ENCODE data around the gene ELL2. TPM values are rescaled to one million over a fixed set of nuclear protein-coding genes. Genes with fewer than 3 reads are reported as not detected.
"Not testable (repeated sequence)": the region's sequence is repeated elsewhere in the genome, so short reads cannot be mapped to it uniquely, and the experiment has no call there.

ELL2 gene
- total RNA-seq, 4 donors from 2014 or later = 32.4 to 50.3 (median 45.1) TPM

DNA sequence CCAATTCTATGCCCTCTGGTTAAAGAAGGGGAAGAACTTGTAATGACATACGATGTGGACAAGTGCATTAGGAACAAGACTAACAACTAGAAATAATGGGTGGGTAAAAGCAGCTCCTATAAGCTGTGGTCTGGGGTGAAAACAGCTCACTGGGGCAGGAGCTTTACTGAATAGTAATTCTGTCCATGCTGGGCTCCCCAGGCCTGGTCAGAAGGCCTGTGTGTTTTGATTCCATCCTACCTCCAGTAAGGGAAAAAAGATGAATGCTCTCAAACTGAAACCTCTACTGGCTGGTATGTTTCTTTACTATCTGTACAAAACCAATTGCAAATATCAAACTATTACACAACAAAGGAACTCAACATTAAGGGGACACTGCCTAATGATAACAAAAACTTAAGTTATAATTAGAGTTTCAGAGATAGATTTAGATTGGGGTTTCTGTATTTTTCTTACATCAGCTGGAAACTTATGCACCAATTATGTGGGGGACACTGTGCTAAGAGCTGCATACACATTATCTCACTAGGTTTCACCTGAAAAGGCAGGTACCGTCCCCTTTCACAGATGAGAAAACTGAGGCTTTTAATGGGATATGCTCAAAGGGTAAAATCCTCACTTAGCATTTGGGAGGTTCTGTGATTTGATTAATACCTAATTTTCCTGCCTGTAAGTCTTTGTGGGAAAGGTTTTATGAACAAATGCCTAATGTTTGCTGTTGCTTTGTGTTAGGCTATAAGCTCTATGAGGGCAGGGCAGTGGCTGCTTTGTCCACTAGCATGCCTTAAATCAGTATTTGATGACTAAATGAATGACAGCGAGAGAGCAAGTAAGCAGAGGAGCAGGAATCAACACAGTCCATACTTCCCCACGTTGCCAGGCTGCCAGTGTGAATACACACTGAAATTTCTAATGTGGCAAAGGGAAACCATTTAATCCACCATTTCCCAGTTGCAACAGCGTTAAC is 53.6 kb downstream of the ELL2 start:
- no peak overlapping the region for H3K4me3 ChIP-seq (ENCODE audit: low read depth, poor library complexity, severe bottlenecking)
- DNase-seq (ENCODE audit: low spot score in 2 of 2) = no peak
- intact Hi-C loops (cut with DNase I; ENCODE audit: low total_unique reads) = no loop called here
- 90 to 93% methylated on average over 5 of the region's 5 CpGs for WGBS, 2 donors
- TF ChIP-seq, protein P1, sequence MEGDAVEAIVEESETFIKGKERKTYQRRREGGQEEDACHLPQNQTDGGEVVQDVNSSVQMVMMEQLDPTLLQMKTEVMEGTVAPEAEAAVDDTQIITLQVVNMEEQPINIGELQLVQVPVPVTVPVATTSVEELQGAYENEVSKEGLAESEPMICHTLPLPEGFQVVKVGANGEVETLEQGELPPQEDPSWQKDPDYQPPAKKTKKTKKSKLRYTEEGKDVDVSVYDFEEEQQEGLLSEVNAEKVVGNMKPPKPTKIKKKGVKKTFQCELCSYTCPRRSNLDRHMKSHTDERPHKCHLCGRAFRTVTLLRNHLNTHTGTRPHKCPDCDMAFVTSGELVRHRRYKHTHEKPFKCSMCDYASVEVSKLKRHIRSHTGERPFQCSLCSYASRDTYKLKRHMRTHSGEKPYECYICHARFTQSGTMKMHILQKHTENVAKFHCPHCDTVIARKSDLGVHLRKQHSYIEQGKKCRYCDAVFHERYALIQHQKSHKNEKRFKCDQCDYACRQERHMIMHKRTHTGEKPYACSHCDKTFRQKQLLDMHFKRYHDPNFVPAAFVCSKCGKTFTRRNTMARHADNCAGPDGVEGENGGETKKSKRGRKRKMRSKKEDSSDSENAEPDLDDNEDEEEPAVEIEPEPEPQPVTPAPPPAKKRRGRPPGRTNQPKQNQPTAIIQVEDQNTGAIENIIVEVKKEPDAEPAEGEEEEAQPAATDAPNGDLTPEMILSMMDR (IDR thresholded peaks at IDR 0.05) = no peak
- TF ChIP-seq POLR2A (IDR thresholded peaks at IDR 0.05) = no peak

DNA sequence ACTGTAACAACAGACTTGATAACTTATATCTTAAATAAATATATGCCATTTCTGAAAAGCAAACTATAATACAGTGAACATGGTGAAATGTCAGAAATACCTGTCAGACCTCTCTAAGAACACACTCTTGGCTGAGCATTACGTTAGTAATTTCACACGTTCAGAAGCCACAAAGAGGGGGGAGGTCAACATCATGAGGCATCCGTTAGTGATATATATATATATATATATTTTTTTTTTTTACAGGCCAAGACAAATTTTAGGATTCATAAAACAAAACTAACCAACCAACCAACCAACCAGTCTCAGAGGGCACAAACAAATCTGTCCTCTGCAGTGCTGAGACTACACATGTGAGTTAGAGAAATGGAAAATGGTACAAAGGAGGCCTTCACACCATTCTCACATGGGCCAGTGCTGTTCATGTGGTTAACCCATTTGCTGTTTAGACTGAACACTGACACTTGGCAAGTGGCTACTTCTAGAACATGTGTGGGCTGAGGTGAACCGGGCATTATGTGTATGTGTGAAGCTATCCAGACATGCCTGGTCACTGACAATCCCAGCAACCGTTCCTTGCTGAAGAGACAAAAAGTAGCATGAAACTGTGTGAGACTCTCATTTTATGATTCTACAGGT is 54.5 kb downstream of the ELL2 start:
- no peak overlapping the region for H3K4me3 ChIP-seq (ENCODE audit: low read depth, poor library complexity, severe bottlenecking)
- TF ChIP-seq, protein P1 (IDR thresholded peaks at IDR 0.05) = no peak
- intact Hi-C loops (cut with DNase I; ENCODE audit: low total_unique reads) = no loop called here
- WGBS, 2 donors = 75 to 86% methylated on average over 5 of the region's 5 CpGs
- no peak for DNase-seq (ENCODE audit: low spot score in 2 of 2)

DNA sequence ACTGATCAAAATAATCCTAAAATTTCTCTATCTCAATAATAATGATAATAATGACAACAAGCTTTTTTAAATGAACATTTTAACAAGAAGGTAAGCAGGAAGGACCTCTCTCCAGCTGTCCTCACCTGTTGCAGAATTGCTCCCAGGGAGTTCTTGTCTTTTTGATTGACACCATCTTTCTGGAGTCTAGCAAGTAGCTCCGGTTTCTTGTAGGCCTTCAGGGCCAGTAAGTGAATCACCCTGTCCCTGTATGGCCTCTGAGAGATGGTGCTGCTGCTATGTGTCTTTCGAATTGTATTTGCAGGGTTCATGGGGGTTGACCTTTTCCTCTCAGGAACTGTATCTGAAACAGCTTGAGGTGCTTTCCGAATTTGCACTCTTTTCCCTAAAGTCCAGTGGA is 55.3 kb downstream of the ELL2 start:
- 64 to 71% methylated on average over 3 of the region's 3 CpGs for WGBS, 2 donors
- intact Hi-C loops (cut with DNase I; ENCODE audit: low total_unique reads); DNase-seq (ENCODE audit: low spot score in 2 of 2); H3K4me3 ChIP-seq (ENCODE audit: low read depth, poor library complexity, severe bottlenecking): not testable (repeated sequence)

DNA sequence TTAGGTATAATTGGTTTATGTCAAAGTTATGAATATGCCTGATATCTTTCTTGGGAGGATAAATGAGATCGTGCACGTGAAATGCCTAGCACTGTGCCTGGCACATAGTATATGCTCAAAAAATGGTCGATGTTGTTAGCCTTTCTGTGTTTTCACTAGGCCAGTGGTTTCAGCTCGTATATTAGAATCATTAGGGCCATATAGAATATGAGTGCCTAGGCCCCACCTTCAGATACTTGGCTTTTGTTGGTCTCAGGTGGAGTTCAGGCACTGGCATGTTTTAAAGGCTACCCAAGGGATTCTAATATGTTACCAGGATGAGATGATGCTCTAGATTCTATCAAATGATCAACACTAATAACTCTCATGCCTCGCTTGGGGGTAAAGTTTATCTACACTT is 56.8 kb downstream of the ELL2 start:
- DNase-seq (ENCODE audit: low spot score in 2 of 2) = no peak
- no peak overlapping the region for H3K4me3 ChIP-seq (ENCODE audit: low read depth, poor library complexity, severe bottlenecking)
- WGBS, 2 donors = 85 to 95% methylated on average over 5 of the region's 5 CpGs
- intact Hi-C loops (cut with DNase I; ENCODE audit: low total_unique reads) = no loop called here
- TF ChIP-seq POLR2A (IDR thresholded peaks at IDR 0.05) = no peak
- TF ChIP-seq, protein P1 (IDR thresholded peaks at IDR 0.05) = no peak

DNA sequence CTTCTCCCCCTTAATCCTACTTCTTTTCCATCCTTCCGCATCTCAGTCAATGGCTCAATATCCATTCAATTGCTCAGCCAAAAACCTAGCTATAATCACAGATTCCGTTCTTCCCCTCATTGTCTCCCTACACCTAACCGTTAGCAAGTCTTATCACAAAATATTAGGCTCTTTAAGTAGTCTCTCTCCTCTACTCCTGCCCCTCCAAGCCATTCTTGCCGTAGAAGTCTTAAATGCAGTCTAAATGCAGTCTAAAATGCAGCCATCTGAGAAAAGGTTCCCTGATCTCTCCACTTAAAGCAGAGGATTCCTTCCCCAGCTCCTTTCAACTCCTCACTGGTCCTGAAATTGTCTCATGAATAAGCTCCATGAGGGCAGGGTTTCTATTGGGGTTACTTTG is 57.8 kb downstream of the ELL2 start:
- 92 to 99% methylated on average over 4 of the region's 4 CpGs for WGBS, 2 donors
- no peak overlapping the region for H3K4me3 ChIP-seq (ENCODE audit: low read depth, poor library complexity, severe bottlenecking)
- intact Hi-C loops (cut with DNase I; ENCODE audit: low total_unique reads) = no loop called here
- no peak for TF ChIP-seq POLR2A (IDR thresholded peaks at IDR 0.05)
- TF ChIP-seq, protein P1 (IDR thresholded peaks at IDR 0.05) = no peak
- no peak for DNase-seq (ENCODE audit: low spot score in 2 of 2)
